Testis (tissue), 2 donors: ENCODE measurements around the gene PAPSS2.

Experiments used
- CTCF ChIP-seq, 3 experiments: fragments of 450-650 bp in 2 of 3; fragments of 200-600 bp in 1 of 3; sonication (generic) in 1 of 3; IDR thresholded peaks; one replicate each; pipeline ENCODE4 v1.5.1; 2016 to 2019; ENCODE audit warnings: antibody characterized with exemption in 3 of 3, mild to moderate bottlenecking in 2 of 3, moderate library complexity in 1 of 3
- POLR2A ChIP-seq: fragments of 450-650 bp; IDR thresholded peaks from one replicate; pipeline ENCODE4 v1.6.1; 2017; ENCODE audit warnings: antibody characterized with exemption, mild to moderate bottlenecking, moderate library complexity

GRCh38 chr10:87702260-87702972, 42.7 kb downstream of the PAPSS2 start:
- TF ChIP-seq POLR2A (no peak), CTCF (IDR thresholded peaks at IDR 0.05) (no peak)
